HepG2 (cell line): ENCODE data around the gene ATXN7L3. TPM values are rescaled to one million over a fixed set of nuclear protein-coding genes. Genes with fewer than 3 reads are reported as not detected.

Experiments
- GATAD2A ChIP-seq: IDR thresholded peaks from 2 replicates; pipeline ENCODE4 v1.6.1; 2016
- KDM5A ChIP-seq: fragments of 200-600 bp; sonication (generic); IDR thresholded peaks from 2 replicates; pipeline ENCODE4 v1.7.0; 2018; ENCODE audit warnings: antibody characterized with exemption, mild to moderate bottlenecking, low read length, borderline replicate concordance
- KDM6A ChIP-seq: IDR thresholded peaks from 2 replicates; pipeline ENCODE4 v1.6.1; 2016; ENCODE audit warnings: low read depth
- NR2C2 ChIP-seq: sonication (generic); formaldehyde crosslinking; IDR thresholded peaks from 2 replicates; pipeline ENCODE4 v1.4.0; 2020; ENCODE audit warnings: missing genetic modification reagents, mild to moderate bottlenecking, moderate library complexity, borderline replicate concordance
- REL ChIP-seq: sonication (generic); formaldehyde crosslinking; conservative IDR thresholded peaks from 2 replicates; pipeline ENCODE4 v1.8.0; 2022; ENCODE audit warnings: mild to moderate bottlenecking, missing genetic modification reagents, moderate library complexity
- ZNF256 ChIP-seq: sonication (generic); formaldehyde crosslinking; conservative IDR thresholded peaks from 2 replicates; pipeline ENCODE4 v1.4.0; 2020; ENCODE audit warnings: missing genetic modification reagents
- ZNF501 ChIP-seq: sonication (generic); formaldehyde crosslinking; IDR thresholded peaks from 2 replicates; pipeline ENCODE4 v1.5.1; 2020; ENCODE audit warnings: mild to moderate bottlenecking, moderate library complexity, missing genetic modification reagents
- polyA plus RNA-seq, 8 experiments: library from polyadenylated mRNA; depleted of rRNA in 3 of 8; stranded (reverse) in 7 of 8; unstranded in 1 of 8; fragments of >200 nt; fragmentation: Illumina TruSeq in 4 of 8; extraction: Trizol in 4 of 8; gene quantifications; 2 replicates each; pipeline versions ENCODE4 v1.2.1 to v1.2.3, GENCODE V29; 2011 to 2016; ENCODE audit warnings: low read depth in 4 of 8, missing spikeins in 1 of 8, mixed read lengths in 1 of 8; ENCODE audit not compliant: insufficient read depth in 1 of 8
- total RNA-seq, 5 experiments: library from RNA; depleted of rRNA; stranded (reverse); fragments of >200 nt; fragmentation: Illumina TruSeq; extraction: Trizol; gene quantifications; 2 replicates each; pipeline ENCODE4 v1.2.3, GENCODE V29; 2016; ENCODE audit warnings: low read depth in 1 of 5
- TF ChIP-seq, protein P1 (sequence below): IDR thresholded peaks from 2 replicates; pipeline ENCODE4 v1.6.1; 2018; ENCODE audit warnings: missing genetic modification reagents
- TF ChIP-seq, protein P2 (sequence below): sonication (generic); formaldehyde crosslinking; conservative IDR thresholded peaks from 2 replicates; pipeline ENCODE4 v1.4.0; 2020; ENCODE audit warnings: missing genetic modification reagents
- TF ChIP-seq, protein P3 (sequence below): sonication (generic); IDR thresholded peaks from 2 replicates; pipeline ENCODE4 v1.6.1; 2016; ENCODE audit warnings: low read depth, borderline replicate concordance
- TF ChIP-seq, protein P4 (sequence below), 2 experiments: sonication (generic) in 1 of 2; formaldehyde crosslinking in 1 of 2; IDR thresholded peaks; 2 replicates each; pipeline versions ENCODE4 v1.6.1 to v1.9.0; 2014 to 2022; ENCODE audit warnings: antibody characterized with exemption in 1 of 2, borderline replicate concordance in 1 of 2, inconsistent platforms in 1 of 2, low read depth in 1 of 2, missing genetic modification reagents in 1 of 2
- TF ChIP-seq, protein P5 (sequence below): sonication (generic); formaldehyde crosslinking; IDR thresholded peaks from 2 replicates; pipeline ENCODE4 v1.4.0; 2020; ENCODE audit warnings: missing genetic modification reagents, borderline replicate concordance

ATXN7L3 gene
- total and polyA plus RNA-seq, 2 of the 13 experiments (the other 11 are each of a cell fraction or from before 2014, with no cell fraction given) = 44.5 to 59.1 TPM

DNA sequence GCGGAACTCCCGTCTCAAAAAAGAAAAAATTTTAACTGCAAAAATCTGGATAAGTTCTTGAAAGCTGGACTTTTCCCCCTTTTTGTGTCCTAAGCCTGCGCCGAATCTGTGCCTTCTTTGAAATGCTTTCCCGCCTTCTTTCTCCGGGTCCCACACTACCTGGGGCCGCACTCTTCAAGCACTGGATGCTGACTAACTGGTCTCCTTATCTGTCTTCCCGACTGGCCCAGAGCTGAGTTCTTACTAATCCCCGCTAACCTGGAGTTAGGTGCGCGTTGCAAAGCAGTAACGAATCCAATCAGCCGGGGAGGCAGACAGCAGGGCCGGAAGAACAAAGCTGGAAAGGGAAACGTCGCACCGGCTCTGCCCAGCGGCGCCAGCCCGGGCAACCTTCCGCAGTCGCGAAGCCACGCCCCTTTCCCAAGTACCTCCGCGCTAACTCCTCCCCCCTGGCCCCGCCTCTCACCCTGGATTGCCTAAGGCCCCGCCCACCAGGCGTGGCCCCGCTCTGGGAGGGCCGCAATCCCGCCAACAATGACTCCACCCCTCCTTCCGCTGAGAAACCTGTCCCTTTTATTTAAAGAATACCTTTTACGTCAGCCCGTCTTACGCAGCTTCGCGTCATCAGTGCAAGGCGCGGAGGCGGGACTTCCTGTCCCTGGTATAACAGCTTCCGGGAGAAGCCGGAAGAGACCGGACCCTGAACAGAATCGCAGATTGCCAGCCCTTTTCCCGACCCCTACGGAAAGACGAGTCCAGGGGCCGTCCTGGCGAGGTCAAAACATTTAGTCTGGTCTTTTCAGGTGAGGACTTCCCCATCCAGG, 13.2 kb downstream of the ATXN7L3 start, which contains the start of gene TMUB2 (continued):
- TF ChIP-seq, protein P1, sequence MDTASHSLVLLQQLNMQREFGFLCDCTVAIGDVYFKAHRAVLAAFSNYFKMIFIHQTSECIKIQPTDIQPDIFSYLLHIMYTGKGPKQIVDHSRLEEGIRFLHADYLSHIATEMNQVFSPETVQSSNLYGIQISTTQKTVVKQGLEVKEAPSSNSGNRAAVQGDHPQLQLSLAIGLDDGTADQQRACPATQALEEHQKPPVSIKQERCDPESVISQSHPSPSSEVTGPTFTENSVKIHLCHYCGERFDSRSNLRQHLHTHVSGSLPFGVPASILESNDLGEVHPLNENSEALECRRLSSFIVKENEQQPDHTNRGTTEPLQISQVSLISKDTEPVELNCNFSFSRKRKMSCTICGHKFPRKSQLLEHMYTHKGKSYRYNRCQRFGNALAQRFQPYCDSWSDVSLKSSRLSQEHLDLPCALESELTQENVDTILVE (CRISPR knock-in tag) = peak; percentile 92
- TF ChIP-seq, protein P2, sequence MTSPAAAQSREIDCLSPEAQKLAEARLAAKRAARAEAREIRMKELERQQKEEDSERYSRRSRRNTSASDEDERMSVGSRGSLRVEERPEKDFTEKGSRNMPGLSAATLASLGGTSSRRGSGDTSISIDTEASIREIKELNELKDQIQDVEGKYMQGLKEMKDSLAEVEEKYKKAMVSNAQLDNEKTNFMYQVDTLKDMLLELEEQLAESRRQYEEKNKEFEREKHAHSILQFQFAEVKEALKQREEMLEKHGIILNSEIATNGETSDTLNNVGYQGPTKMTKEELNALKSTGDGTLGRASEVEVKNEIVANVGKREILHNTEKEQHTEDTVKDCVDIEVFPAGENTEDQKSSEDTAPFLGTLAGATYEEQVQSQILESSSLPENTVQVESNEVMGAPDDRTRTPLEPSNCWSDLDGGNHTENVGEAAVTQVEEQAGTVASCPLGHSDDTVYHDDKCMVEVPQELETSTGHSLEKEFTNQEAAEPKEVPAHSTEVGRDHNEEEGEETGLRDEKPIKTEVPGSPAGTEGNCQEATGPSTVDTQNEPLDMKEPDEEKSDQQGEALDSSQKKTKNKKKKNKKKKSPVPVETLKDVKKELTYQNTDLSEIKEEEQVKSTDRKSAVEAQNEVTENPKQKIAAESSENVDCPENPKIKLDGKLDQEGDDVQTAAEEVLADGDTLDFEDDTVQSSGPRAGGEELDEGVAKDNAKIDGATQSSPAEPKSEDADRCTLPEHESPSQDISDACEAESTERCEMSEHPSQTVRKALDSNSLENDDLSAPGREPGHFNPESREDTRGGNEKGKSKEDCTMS (CRISPR knock-in tag) = no peak
- TF ChIP-seq, protein P3, sequence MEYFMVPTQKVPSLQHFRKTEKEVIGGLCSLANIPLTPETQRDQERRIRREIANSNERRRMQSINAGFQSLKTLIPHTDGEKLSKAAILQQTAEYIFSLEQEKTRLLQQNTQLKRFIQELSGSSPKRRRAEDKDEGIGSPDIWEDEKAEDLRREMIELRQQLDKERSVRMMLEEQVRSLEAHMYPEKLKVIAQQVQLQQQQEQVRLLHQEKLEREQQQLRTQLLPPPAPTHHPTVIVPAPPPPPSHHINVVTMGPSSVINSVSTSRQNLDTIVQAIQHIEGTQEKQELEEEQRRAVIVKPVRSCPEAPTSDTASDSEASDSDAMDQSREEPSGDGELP = 0 out of 2 replicates have a peak, but pooled peaks have one; percentile 8
- TF ChIP-seq, protein P4, sequence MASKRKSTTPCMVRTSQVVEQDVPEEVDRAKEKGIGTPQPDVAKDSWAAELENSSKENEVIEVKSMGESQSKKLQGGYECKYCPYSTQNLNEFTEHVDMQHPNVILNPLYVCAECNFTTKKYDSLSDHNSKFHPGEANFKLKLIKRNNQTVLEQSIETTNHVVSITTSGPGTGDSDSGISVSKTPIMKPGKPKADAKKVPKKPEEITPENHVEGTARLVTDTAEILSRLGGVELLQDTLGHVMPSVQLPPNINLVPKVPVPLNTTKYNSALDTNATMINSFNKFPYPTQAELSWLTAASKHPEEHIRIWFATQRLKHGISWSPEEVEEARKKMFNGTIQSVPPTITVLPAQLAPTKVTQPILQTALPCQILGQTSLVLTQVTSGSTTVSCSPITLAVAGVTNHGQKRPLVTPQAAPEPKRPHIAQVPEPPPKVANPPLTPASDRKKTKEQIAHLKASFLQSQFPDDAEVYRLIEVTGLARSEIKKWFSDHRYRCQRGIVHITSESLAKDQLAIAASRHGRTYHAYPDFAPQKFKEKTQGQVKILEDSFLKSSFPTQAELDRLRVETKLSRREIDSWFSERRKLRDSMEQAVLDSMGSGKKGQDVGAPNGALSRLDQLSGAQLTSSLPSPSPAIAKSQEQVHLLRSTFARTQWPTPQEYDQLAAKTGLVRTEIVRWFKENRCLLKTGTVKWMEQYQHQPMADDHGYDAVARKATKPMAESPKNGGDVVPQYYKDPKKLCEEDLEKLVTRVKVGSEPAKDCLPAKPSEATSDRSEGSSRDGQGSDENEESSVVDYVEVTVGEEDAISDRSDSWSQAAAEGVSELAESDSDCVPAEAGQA (IDR thresholded peaks at IDR 0.05; ENCODE audit: low read depth) = peak; percentile 99
- TF ChIP-seq, protein P4 (CRISPR knock-in tag; IDR thresholded peaks at IDR 0.05; ENCODE audit: borderline replicate concordance) = 0 out of 2 replicates have a peak, but pooled peaks have one; percentile 27
- no peak for TF ChIP-seq GATAD2A (CRISPR knock-in tag)
- peak; percentile 96 for TF ChIP-seq NR2C2 (CRISPR knock-in tag)
- TF ChIP-seq, protein P5, sequence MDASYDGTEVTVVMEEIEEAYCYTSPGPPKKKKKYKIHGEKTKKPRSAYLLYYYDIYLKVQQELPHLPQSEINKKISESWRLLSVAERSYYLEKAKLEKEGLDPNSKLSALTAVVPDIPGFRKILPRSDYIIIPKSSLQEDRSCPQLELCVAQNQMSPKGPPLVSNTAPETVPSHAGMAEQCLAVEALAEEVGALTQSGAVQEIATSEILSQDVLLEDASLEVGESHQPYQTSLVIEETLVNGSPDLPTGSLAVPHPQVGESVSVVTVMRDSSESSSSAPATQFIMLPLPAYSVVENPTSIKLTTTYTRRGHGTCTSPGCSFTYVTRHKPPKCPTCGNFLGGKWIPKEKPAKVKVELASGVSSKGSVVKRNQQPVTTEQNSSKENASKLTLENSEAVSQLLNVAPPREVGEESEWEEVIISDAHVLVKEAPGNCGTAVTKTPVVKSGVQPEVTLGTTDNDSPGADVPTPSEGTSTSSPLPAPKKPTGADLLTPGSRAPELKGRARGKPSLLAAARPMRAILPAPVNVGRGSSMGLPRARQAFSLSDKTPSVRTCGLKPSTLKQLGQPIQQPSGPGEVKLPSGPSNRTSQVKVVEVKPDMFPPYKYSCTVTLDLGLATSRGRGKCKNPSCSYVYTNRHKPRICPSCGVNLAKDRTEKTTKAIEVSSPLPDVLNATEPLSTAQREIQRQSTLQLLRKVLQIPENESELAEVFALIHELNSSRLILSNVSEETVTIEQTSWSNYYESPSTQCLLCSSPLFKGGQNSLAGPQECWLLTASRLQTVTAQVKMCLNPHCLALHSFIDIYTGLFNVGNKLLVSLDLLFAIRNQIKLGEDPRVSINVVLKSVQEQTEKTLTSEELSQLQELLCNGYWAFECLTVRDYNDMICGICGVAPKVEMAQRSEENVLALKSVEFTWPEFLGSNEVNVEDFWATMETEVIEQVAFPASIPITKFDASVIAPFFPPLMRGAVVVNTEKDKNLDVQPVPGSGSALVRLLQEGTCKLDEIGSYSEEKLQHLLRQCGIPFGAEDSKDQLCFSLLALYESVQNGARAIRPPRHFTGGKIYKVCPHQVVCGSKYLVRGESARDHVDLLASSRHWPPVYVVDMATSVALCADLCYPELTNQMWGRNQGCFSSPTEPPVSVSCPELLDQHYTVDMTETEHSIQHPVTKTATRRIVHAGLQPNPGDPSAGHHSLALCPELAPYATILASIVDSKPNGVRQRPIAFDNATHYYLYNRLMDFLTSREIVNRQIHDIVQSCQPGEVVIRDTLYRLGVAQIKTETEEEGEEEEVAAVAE (CRISPR knock-in tag) = no peak; the same call in 1 of the 2 replicates
- TF ChIP-seq KDM5A = peak; percentile 97
- TF ChIP-seq REL (CRISPR knock-in tag) = no peak
- no peak for TF ChIP-seq KDM6A (CRISPR knock-in tag)
- peak; percentile 82; the same call in 1 of the 2 replicates for TF ChIP-seq ZNF256 (CRISPR knock-in tag)
- TF ChIP-seq ZNF501 (CRISPR knock-in tag) = peak; percentile 81
